DOHH2 (cell line): ENCODE results near the gene PUS10.

Source experiments
- H3F3A ChIP-seq: fragments of 200-600 bp; sonication (generic), shearing (Covaris generic); 2 replicates; pipeline ENCODE4 v1.6.0; 2016; ENCODE audit warnings: antibody characterized with exemption, mild to moderate bottlenecking; ENCODE audit not compliant: control insufficient read depth, insufficient read depth
- H3K27ac ChIP-seq: fragments of 200-600 bp; sonication (generic); 2 replicates; pipeline ENCODE4 v1.5.1; 2014; ENCODE audit warnings: low read depth, mild to moderate bottlenecking, low read length, moderate library complexity
- H3K27me3 ChIP-seq: fragments of 200-600 bp; sonication (generic); 2 replicates; pipeline ENCODE4 v1.6.1; 2014; ENCODE audit warnings: mild to moderate bottlenecking, low read length, mixed read lengths; ENCODE audit not compliant: control insufficient read depth
- H3K36me3 ChIP-seq: fragments of 200-600 bp; sonication (generic); 2 replicates; pipeline ENCODE4 v1.6.1; 2014; ENCODE audit warnings: mild to moderate bottlenecking, low read length, moderate library complexity, mixed read lengths; ENCODE audit not compliant: control insufficient read depth
- H3K4me1 ChIP-seq: fragments of 200-600 bp; sonication (generic); 2 replicates; pipeline ENCODE4 v1.6.1; 2014; ENCODE audit warnings: mild to moderate bottlenecking, low read length, mixed read lengths; ENCODE audit not compliant: control insufficient read depth
- H3K4me2 ChIP-seq: fragments of 200-600 bp; sonication (generic); 2 replicates; pipeline ENCODE4 v1.6.0; 2014; ENCODE audit warnings: mild to moderate bottlenecking, low read length, moderate library complexity
- H3K4me3 ChIP-seq: fragments of 200-600 bp; sonication (generic); 2 replicates; pipeline ENCODE4 v1.5.1; 2014; ENCODE audit warnings: mild to moderate bottlenecking, low read length, mixed read lengths
- H3K79me2 ChIP-seq: fragments of 200-600 bp; sonication (generic); 2 replicates; pipeline ENCODE4 v1.6.1; 2014; ENCODE audit warnings: mild to moderate bottlenecking, low read length, mixed read lengths; ENCODE audit not compliant: control insufficient read depth
- H3K9me2 ChIP-seq: fragments of 200-600 bp; sonication (generic); replicated peaks from 2 replicates; pipeline ENCODE4 v1.6.1; 2014; ENCODE audit warnings: mild to moderate bottlenecking, low read length, mixed read lengths; ENCODE audit not compliant: control insufficient read depth
- H3K9me3 ChIP-seq: fragments of 200-600 bp; sonication (generic); 2 replicates; pipeline ENCODE4 v1.6.1; 2014; ENCODE audit warnings: antibody characterized with exemption, low read length, mixed read lengths; ENCODE audit not compliant: control insufficient read depth, insufficient read depth
- H4K20me1 ChIP-seq: fragments of 200-600 bp; sonication (generic); 2 replicates; pipeline ENCODE4 v1.6.0; 2014; ENCODE audit warnings: low read depth, mild to moderate bottlenecking, antibody characterized with exemption, low read length, moderate library complexity; ENCODE audit not compliant: control insufficient read depth, insufficient read depth
- CTCF ChIP-seq: fragments of 200-600 bp; sonication (generic); IDR thresholded peaks from one replicate; pipeline ENCODE4 v1.5.1; 2014; ENCODE audit warnings: antibody characterized with exemption, mild to moderate bottlenecking, low read depth, low read length; ENCODE audit not compliant: poor library complexity, severe bottlenecking
- EZH2phosphoT487 ChIP-seq: fragments of 200-600 bp; sonication (generic); IDR thresholded peaks from 2 replicates; pipeline ENCODE4 v1.6.1; 2017; ENCODE audit warnings: borderline replicate concordance, mild to moderate bottlenecking, antibody characterized with exemption, low read length, moderate library complexity, mixed read lengths

PUS10 gene

GRCh38 chr2:60961457-60961856 lies 56.6 kb downstream of the PUS10 start:
- H3K9me3 ChIP-seq: no peaks in the 10 kb centered on the region
- peaks cover 22% of the 10 kb centered on the region for H3F3A ChIP-seq
- H3K27me3 ChIP-seq: no peaks in the 10 kb centered on the region
- H3K27ac ChIP-seq: no peak overlapping the region
- no peak overlapping the region for H3K4me3 ChIP-seq
- no peaks in the 10 kb centered on the region for H4K20me1 ChIP-seq
- no peak overlapping the region for H3K4me2 ChIP-seq
- peaks cover 3% of the 10 kb centered on the region; the same call in 1 of the 2 replicates for H3K79me2 ChIP-seq
- peaks cover 35% of the 10 kb centered on the region for H3K4me1 ChIP-seq
- H3K36me3 ChIP-seq: peaks cover 48% of the 10 kb centered on the region
- no peaks in the 10 kb centered on the region for H3K9me2 ChIP-seq
- no peak for TF ChIP-seq EZH2phosphoT487
- TF ChIP-seq CTCF: no peak

DNA sequence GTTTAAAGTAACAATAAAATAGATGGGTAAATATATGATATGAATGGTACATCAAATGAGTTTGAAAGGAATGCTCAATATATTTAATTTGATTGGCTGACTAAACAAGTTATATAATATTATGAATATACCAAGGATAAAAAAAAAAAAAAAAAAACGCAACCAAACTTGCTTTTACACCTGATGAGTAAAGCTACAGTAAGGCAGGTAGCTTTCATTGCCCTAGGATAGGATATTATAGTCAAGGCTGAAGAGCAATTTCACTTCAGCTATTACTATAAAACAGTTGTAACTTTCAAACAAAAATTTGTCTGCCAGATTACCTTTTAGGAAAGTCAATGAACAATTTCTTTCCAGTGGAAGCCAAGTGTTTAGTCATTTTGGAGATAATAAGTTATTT lies 57.3 kb downstream of the PUS10 start:
- Histone ChIP-seq H3K27me3 (no peaks in the 10 kb centered on the region), H4K20me1 (no peaks in the 10 kb centered on the region), H3K4me2 (no peak overlapping the region), H3K9me2 (no peaks in the 10 kb centered on the region), H3K4me1 (peaks cover 27% of the 10 kb centered on the region), H3K79me2 (peaks cover 3% of the 10 kb centered on the region; the same call in 1 of the 2 replicates), H3K36me3 (peaks cover 55% of the 10 kb centered on the region), H3K9me3 (no peaks in the 10 kb centered on the region), H3K27ac (no peak overlapping the region), H3F3A (peaks cover 15% of the 10 kb centered on the region), H3K4me3 (no peak overlapping the region)
- TF ChIP-seq CTCF (no peak), EZH2phosphoT487 (no peak)

DNA sequence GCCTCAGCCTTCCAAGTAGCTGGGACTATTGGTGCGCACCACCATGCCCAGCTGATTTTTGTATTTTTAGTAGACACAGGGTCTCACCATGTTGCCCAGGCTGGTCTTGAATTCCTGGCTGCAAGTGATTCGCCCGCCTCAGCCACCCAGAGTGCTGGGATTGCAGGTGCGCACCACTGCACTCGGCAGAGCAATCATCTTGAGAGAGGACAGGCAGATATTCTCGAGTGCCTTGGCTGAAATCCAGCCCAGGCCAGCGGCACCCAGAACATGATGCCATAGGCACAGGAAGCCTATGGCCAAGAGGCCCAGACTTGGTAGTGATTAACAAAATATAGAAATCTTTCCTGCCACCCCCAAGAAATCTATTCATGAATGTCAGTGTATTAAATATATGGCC lies 58.6 kb downstream of the PUS10 start:
- no peak for TF ChIP-seq CTCF
- TF ChIP-seq EZH2phosphoT487: no peak
- H3K4me2 ChIP-seq: no peak overlapping the region
- H3K9me3 ChIP-seq: no peaks in the 10 kb centered on the region

More for the DNA sequence above, 58.6 kb downstream of the PUS10 start:
- no peaks in the 10 kb centered on the region for H3K27me3 ChIP-seq
- H3K4me3 ChIP-seq: no peak overlapping the region
- no peaks in the 10 kb centered on the region for H3K9me2 ChIP-seq
- no peaks in the 10 kb centered on the region; the same call in 1 of the 2 replicates for H3K79me2 ChIP-seq
- peaks cover 55% of the 10 kb centered on the region for H3K36me3 ChIP-seq
- H4K20me1 ChIP-seq: no peaks in the 10 kb centered on the region
- peaks cover 8% of the 10 kb centered on the region; the same call in 1 of the 2 replicates for H3F3A ChIP-seq
- no peak overlapping the region for H3K27ac ChIP-seq
- H3K4me1 ChIP-seq: peaks cover 15% of the 10 kb centered on the region
